ENCODE data around the gene PLBD1.

- no peak for TF ChIP-seq POLR2A (IDR thresholded peaks at IDR 0.05)
- TF ChIP-seq, protein P1, sequence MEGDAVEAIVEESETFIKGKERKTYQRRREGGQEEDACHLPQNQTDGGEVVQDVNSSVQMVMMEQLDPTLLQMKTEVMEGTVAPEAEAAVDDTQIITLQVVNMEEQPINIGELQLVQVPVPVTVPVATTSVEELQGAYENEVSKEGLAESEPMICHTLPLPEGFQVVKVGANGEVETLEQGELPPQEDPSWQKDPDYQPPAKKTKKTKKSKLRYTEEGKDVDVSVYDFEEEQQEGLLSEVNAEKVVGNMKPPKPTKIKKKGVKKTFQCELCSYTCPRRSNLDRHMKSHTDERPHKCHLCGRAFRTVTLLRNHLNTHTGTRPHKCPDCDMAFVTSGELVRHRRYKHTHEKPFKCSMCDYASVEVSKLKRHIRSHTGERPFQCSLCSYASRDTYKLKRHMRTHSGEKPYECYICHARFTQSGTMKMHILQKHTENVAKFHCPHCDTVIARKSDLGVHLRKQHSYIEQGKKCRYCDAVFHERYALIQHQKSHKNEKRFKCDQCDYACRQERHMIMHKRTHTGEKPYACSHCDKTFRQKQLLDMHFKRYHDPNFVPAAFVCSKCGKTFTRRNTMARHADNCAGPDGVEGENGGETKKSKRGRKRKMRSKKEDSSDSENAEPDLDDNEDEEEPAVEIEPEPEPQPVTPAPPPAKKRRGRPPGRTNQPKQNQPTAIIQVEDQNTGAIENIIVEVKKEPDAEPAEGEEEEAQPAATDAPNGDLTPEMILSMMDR (IDR thresholded peaks at IDR 0.05): no peak
Measured at GRCh38 chr12:14576896-14577295, 9.2 kb upstream of the PLBD1 start.

Measured in body of pancreas (tissue), 4 donors.